Measurements from ENCODE around the gene RTN4RL1.

RTN4RL1 gene

GRCh38 chr17:2034157-2034556 lies 9.0 kb upstream of the RTN4RL1 start:
- TF ChIP-seq EZH2phosphoT487 (IDR thresholded peaks at IDR 0.05; ENCODE audit: borderline replicate concordance) (no peak), CTCF (conservative IDR thresholded peaks at IDR 0.05; ENCODE audit: low read length) (no peak)
- Histone ChIP-seq H3F3A (ENCODE audit: low read depth) (no peaks in the 10 kb centered on the region), H3K9me3 (ENCODE audit: insufficient read depth, low read depth, low read length) (no peaks in the 10 kb centered on the region), H2AFZ (ENCODE audit: low read length) (no peak overlapping the region), H4K20me1 (ENCODE audit: insufficient read depth, low read length, poor library complexity, severe bottlenecking) (no peaks in the 10 kb centered on the region), H3K36me3 (ENCODE audit: insufficient read depth, low read length) (no peaks in the 10 kb centered on the region; the same call in 1 of the 2 replicates), H3K4me1 (ENCODE audit: insufficient read depth, low read length, poor library complexity, severe bottlenecking) (peaks cover 10% of the 10 kb centered on the region), H3K9ac (ENCODE audit: low read depth, low read length, poor library complexity, severe bottlenecking) (no peak overlapping the region), H3K27me3 (ENCODE audit: insufficient read depth, low read length, poor library complexity, severe bottlenecking) (no peaks in the 10 kb centered on the region), H3K9me2 (replicated peaks; ENCODE audit: low read depth, low read length) (no peaks in the 10 kb centered on the region), H3K79me2 (ENCODE audit: insufficient read depth, low read length) (no peaks in the 10 kb centered on the region), H3K4me3 (ENCODE audit: low read length, poor library complexity, severe bottlenecking) (no peak overlapping the region), H3K4me2 (ENCODE audit: low read depth, low read length, poor library complexity, severe bottlenecking) (no peak overlapping the region)

GRCh38 chr17:2033153-2033552 lies 8.0 kb upstream of the RTN4RL1 start:
- no peak overlapping the region for H3K4me3 ChIP-seq (ENCODE audit: low read length, poor library complexity, severe bottlenecking)
- no peaks in the 10 kb centered on the region for H3K79me2 ChIP-seq (ENCODE audit: insufficient read depth, low read length)
- TF ChIP-seq EZH2phosphoT487 (IDR thresholded peaks at IDR 0.05; ENCODE audit: borderline replicate concordance) (no peak), CTCF (conservative IDR thresholded peaks at IDR 0.05; ENCODE audit: low read length) (no peak)
- H3K4me2 ChIP-seq (ENCODE audit: low read depth, low read length, poor library complexity, severe bottlenecking) = no peak overlapping the region
- no peaks in the 10 kb centered on the region for H3K27me3 ChIP-seq (ENCODE audit: insufficient read depth, low read length, poor library complexity, severe bottlenecking)
- H3K36me3 ChIP-seq (ENCODE audit: insufficient read depth, low read length) = no peaks in the 10 kb centered on the region; the same call in 1 of the 2 replicates
- peaks cover 10% of the 10 kb centered on the region for H3K4me1 ChIP-seq (ENCODE audit: insufficient read depth, low read length, poor library complexity, severe bottlenecking)
- H4K20me1 ChIP-seq (ENCODE audit: insufficient read depth, low read length, poor library complexity, severe bottlenecking) = no peaks in the 10 kb centered on the region
- H2AFZ ChIP-seq (ENCODE audit: low read length) = no peak overlapping the region
- no peak overlapping the region for H3K9ac ChIP-seq (ENCODE audit: low read depth, low read length, poor library complexity, severe bottlenecking)
- no peaks in the 10 kb centered on the region for H3F3A ChIP-seq (ENCODE audit: low read depth)
- H3K9me2 ChIP-seq (replicated peaks; ENCODE audit: low read depth, low read length) = no peaks in the 10 kb centered on the region
- H3K9me3 ChIP-seq (ENCODE audit: insufficient read depth, low read depth, low read length) = no peaks in the 10 kb centered on the region

- peak overlapping the region; percentile 82 for H3K4me2 ChIP-seq (ENCODE audit: low read depth, low read length, poor library complexity, severe bottlenecking)
- no peaks in the 10 kb centered on the region for H3F3A ChIP-seq (ENCODE audit: low read depth)
- peaks cover 10% of the 10 kb centered on the region for H3K4me1 ChIP-seq (ENCODE audit: insufficient read depth, low read length, poor library complexity, severe bottlenecking)
- peak; percentile 74 for TF ChIP-seq CTCF (conservative IDR thresholded peaks at IDR 0.05; ENCODE audit: low read length)
- TF ChIP-seq EZH2phosphoT487 (IDR thresholded peaks at IDR 0.05; ENCODE audit: borderline replicate concordance) = no peak
- H2AFZ ChIP-seq (ENCODE audit: low read length) = no peak overlapping the region
- no peaks in the 10 kb centered on the region for H3K9me2 ChIP-seq (replicated peaks; ENCODE audit: low read depth, low read length)
- H3K4me3 ChIP-seq (ENCODE audit: low read length, poor library complexity, severe bottlenecking) = peak overlapping the region; percentile 88
- H3K36me3 ChIP-seq (ENCODE audit: insufficient read depth, low read length) = no peaks in the 10 kb centered on the region
- H3K9me3 ChIP-seq (ENCODE audit: insufficient read depth, low read depth, low read length) = no peaks in the 10 kb centered on the region
- H3K27me3 ChIP-seq (ENCODE audit: insufficient read depth, low read length, poor library complexity, severe bottlenecking) = peaks cover 2% of the 10 kb centered on the region
- peak overlapping the region; percentile 68 for H3K9ac ChIP-seq (ENCODE audit: low read depth, low read length, poor library complexity, severe bottlenecking)
- H3K79me2 ChIP-seq (ENCODE audit: insufficient read depth, low read length) = no peaks in the 10 kb centered on the region
- no peaks in the 10 kb centered on the region for H4K20me1 ChIP-seq (ENCODE audit: insufficient read depth, low read length, poor library complexity, severe bottlenecking)
These were observed 5.6 kb upstream of the RTN4RL1 start for GRCh38 chr17:2030779-2031163.

Measured in Loucy (cell line).